DOHH2 (cell line): ENCODE measurements around the gene DUSP8.

Experiments
- H3F3A ChIP-seq: fragments of 200-600 bp; sonication (generic), shearing (Covaris generic); 2 replicates; pipeline ENCODE4 v1.6.0; 2016; ENCODE audit warnings: antibody characterized with exemption, mild to moderate bottlenecking; ENCODE audit not compliant: control insufficient read depth, insufficient read depth
- H3K27ac ChIP-seq: fragments of 200-600 bp; sonication (generic); 2 replicates; pipeline ENCODE4 v1.5.1; 2014; ENCODE audit warnings: low read depth, mild to moderate bottlenecking, low read length, moderate library complexity
- H3K27me3 ChIP-seq: fragments of 200-600 bp; sonication (generic); 2 replicates; pipeline ENCODE4 v1.6.1; 2014; ENCODE audit warnings: mild to moderate bottlenecking, low read length, mixed read lengths; ENCODE audit not compliant: control insufficient read depth
- H3K36me3 ChIP-seq: fragments of 200-600 bp; sonication (generic); 2 replicates; pipeline ENCODE4 v1.6.1; 2014; ENCODE audit warnings: mild to moderate bottlenecking, low read length, moderate library complexity, mixed read lengths; ENCODE audit not compliant: control insufficient read depth
- H3K4me1 ChIP-seq: fragments of 200-600 bp; sonication (generic); 2 replicates; pipeline ENCODE4 v1.6.1; 2014; ENCODE audit warnings: mild to moderate bottlenecking, low read length, mixed read lengths; ENCODE audit not compliant: control insufficient read depth
- H3K4me2 ChIP-seq: fragments of 200-600 bp; sonication (generic); 2 replicates; pipeline ENCODE4 v1.6.0; 2014; ENCODE audit warnings: mild to moderate bottlenecking, low read length, moderate library complexity
- H3K4me3 ChIP-seq: fragments of 200-600 bp; sonication (generic); 2 replicates; pipeline ENCODE4 v1.5.1; 2014; ENCODE audit warnings: mild to moderate bottlenecking, low read length, mixed read lengths
- H3K79me2 ChIP-seq: fragments of 200-600 bp; sonication (generic); 2 replicates; pipeline ENCODE4 v1.6.1; 2014; ENCODE audit warnings: mild to moderate bottlenecking, low read length, mixed read lengths; ENCODE audit not compliant: control insufficient read depth
- H3K9me2 ChIP-seq: fragments of 200-600 bp; sonication (generic); replicated peaks from 2 replicates; pipeline ENCODE4 v1.6.1; 2014; ENCODE audit warnings: mild to moderate bottlenecking, low read length, mixed read lengths; ENCODE audit not compliant: control insufficient read depth
- H3K9me3 ChIP-seq: fragments of 200-600 bp; sonication (generic); 2 replicates; pipeline ENCODE4 v1.6.1; 2014; ENCODE audit warnings: antibody characterized with exemption, low read length, mixed read lengths; ENCODE audit not compliant: control insufficient read depth, insufficient read depth
- H4K20me1 ChIP-seq: fragments of 200-600 bp; sonication (generic); 2 replicates; pipeline ENCODE4 v1.6.0; 2014; ENCODE audit warnings: low read depth, mild to moderate bottlenecking, antibody characterized with exemption, low read length, moderate library complexity; ENCODE audit not compliant: control insufficient read depth, insufficient read depth
- CTCF ChIP-seq: fragments of 200-600 bp; sonication (generic); IDR thresholded peaks from one replicate; pipeline ENCODE4 v1.5.1; 2014; ENCODE audit warnings: antibody characterized with exemption, mild to moderate bottlenecking, low read depth, low read length; ENCODE audit not compliant: poor library complexity, severe bottlenecking
- EZH2phosphoT487 ChIP-seq: fragments of 200-600 bp; sonication (generic); IDR thresholded peaks from 2 replicates; pipeline ENCODE4 v1.6.1; 2017; ENCODE audit warnings: borderline replicate concordance, mild to moderate bottlenecking, antibody characterized with exemption, low read length, moderate library complexity, mixed read lengths

Gene DUSP8

GRCh38 chr11:1506981-1507380 is 65.1 kb downstream of the DUSP8 start:
- Histone ChIP-seq H3K9me2 (no peaks in the 10 kb centered on the region), H4K20me1 (peaks cover 5% of the 10 kb centered on the region), H3K79me2 (peaks cover 66% of the 10 kb centered on the region), H3K27me3 (no peaks in the 10 kb centered on the region), H3K4me3 (no peak overlapping the region), H3F3A (peaks cover under 1% of the 10 kb centered on the region; the same call in 1 of the 2 replicates), H3K36me3 (no peaks in the 10 kb centered on the region), H3K4me1 (peaks cover 4% of the 10 kb centered on the region; the same call in 1 of the 2 replicates), H3K27ac (no peak overlapping the region), H3K9me3 (peaks cover 6% of the 10 kb centered on the region; the same call in 1 of the 2 replicates), H3K4me2 (no peak overlapping the region)
- no peak for TF ChIP-seq CTCF
- no peak for TF ChIP-seq EZH2phosphoT487

- H3K4me2 ChIP-seq: no peak overlapping the region
- H3K9me3 ChIP-seq: peaks cover 11% of the 10 kb centered on the region; the same call in 1 of the 2 replicates
- H3K27me3 ChIP-seq: no peaks in the 10 kb centered on the region
- H3K4me1 ChIP-seq: peaks cover 4% of the 10 kb centered on the region; the same call in 1 of the 2 replicates
- H4K20me1 ChIP-seq: peaks cover 5% of the 10 kb centered on the region; the same call in 1 of the 2 replicates
- H3K9me2 ChIP-seq: no peaks in the 10 kb centered on the region
- peaks cover 72% of the 10 kb centered on the region for H3K79me2 ChIP-seq
- H3K27ac ChIP-seq: no peak overlapping the region
- peak; percentile 11 for TF ChIP-seq CTCF
- TF ChIP-seq EZH2phosphoT487: no peak
- no peaks in the 10 kb centered on the region for H3F3A ChIP-seq
- H3K36me3 ChIP-seq: no peaks in the 10 kb centered on the region
- no peak overlapping the region for H3K4me3 ChIP-seq
Measured at GRCh38 chr11:1505480-1505879, 66.6 kb downstream of the DUSP8 start.

GRCh38 chr11:1504581-1505290 is 67.3 kb downstream of the DUSP8 start:
- Histone ChIP-seq H3K4me1 (peaks cover 4% of the 10 kb centered on the region; the same call in 1 of the 2 replicates), H3K36me3 (no peaks in the 10 kb centered on the region), H3K9me3 (peaks cover 11% of the 10 kb centered on the region; the same call in 1 of the 2 replicates), H4K20me1 (peaks cover 5% of the 10 kb centered on the region; the same call in 1 of the 2 replicates), H3K4me2 (no peak overlapping the region), H3F3A (no peaks in the 10 kb centered on the region), H3K27me3 (no peaks in the 10 kb centered on the region), H3K27ac (no peak overlapping the region), H3K4me3 (no peak overlapping the region), H3K9me2 (no peaks in the 10 kb centered on the region), H3K79me2 (peaks cover 73% of the 10 kb centered on the region)
- TF ChIP-seq EZH2phosphoT487 (no peak), CTCF (no peak)
